ENCODE data around the gene GPATCH8. TPM values are rescaled to one million over a fixed set of nuclear protein-coding genes. Genes with fewer than 3 reads are reported as not detected.

Gene GPATCH8
- total RNA-seq, 1 donor, result 29.4 TPM

DNA sequence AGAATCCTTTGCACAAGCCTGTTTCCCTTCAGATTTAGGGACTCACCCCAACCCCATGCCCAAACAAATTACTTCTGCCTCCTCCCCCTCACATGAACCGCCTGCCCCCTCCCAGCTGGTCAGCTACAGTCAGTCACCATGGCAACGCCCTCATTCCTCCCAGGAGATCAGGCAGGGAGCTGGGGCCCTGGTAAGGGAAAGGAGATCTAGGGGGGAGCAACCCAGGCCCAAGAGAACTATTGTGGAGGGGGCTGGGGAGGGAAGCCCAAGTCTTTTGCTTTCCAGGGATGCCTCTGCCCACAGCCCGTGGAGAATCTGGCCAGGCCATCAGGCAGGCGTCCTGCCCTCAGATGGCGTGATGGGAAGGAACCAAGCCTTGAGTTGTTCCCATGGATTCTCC is 142.4 kb downstream of the GPATCH8 start:
- H3K4me3 ChIP-seq (ENCODE audit: low read depth, low read length), result no peak overlapping the region
- TF ChIP-seq, protein P1, sequence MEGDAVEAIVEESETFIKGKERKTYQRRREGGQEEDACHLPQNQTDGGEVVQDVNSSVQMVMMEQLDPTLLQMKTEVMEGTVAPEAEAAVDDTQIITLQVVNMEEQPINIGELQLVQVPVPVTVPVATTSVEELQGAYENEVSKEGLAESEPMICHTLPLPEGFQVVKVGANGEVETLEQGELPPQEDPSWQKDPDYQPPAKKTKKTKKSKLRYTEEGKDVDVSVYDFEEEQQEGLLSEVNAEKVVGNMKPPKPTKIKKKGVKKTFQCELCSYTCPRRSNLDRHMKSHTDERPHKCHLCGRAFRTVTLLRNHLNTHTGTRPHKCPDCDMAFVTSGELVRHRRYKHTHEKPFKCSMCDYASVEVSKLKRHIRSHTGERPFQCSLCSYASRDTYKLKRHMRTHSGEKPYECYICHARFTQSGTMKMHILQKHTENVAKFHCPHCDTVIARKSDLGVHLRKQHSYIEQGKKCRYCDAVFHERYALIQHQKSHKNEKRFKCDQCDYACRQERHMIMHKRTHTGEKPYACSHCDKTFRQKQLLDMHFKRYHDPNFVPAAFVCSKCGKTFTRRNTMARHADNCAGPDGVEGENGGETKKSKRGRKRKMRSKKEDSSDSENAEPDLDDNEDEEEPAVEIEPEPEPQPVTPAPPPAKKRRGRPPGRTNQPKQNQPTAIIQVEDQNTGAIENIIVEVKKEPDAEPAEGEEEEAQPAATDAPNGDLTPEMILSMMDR (IDR thresholded peaks at IDR 0.05; ENCODE audit: insufficient read depth, low read length), result no peak
- DNase-seq (ENCODE audit: low read depth), result peak; percentile 43

DNA sequence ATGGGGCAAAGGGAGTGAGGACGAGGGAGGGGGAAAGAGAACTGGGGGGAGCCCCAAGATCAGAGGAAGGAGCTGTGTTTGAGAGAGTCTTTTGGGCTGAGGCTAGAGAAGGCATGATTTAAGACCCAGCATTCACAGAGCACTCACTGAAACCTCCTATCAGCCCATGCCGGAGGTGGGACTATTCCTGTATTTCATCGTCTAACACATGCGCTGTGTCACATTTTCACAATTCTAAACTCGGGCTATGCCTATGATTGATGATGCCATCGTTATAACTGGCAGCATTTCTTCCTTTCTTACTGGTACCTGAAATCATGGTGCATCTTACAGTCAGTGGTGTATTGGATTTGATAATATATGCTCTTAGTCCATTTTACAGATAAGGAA is 143.1 kb downstream of the GPATCH8 start:
- DNase-seq (ENCODE audit: low read depth), result no peak
- no peak overlapping the region for H3K4me3 ChIP-seq (ENCODE audit: low read depth, low read length)
- TF ChIP-seq, protein P1 (IDR thresholded peaks at IDR 0.05; ENCODE audit: insufficient read depth, low read length), result no peak

DNA sequence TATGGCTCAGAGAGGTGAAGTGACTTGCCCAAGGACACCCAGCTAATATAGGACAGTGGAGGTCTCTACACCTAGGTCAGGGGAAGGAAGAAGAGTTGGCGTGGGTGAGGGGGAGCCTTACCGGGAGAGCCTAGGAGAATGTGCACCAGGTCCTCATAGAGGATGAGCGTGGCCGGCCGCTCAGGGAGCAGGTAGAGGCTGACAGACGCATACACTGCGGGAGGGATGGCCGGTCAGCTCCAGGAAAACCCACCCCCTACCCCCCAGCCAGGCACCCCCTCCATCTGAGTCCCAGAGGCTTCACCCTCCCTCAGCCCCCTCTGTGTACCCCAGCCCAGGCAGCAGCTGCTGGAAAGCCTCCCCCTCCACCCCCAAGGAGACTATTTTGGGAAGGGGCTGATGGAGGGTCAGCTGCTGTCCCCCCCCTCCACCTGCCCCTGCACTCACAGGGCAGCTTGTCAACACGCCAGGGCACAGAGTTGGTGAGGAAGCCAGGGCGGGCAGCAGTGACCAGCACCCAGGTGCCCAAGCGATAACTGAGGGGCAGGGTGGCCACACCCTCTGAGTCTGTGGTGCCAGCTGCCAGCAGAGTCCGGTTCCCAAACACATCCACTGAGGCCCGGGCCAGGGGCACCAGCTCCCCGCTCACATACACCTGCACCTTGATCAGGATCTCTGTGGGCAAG is 143.6 kb downstream of the GPATCH8 start:
- TF ChIP-seq, protein P1 (IDR thresholded peaks at IDR 0.05; ENCODE audit: insufficient read depth, low read length), result no peak
- H3K4me3 ChIP-seq (ENCODE audit: low read depth, low read length), result no peak overlapping the region
- DNase-seq (ENCODE audit: low read depth), result no peak

DNA sequence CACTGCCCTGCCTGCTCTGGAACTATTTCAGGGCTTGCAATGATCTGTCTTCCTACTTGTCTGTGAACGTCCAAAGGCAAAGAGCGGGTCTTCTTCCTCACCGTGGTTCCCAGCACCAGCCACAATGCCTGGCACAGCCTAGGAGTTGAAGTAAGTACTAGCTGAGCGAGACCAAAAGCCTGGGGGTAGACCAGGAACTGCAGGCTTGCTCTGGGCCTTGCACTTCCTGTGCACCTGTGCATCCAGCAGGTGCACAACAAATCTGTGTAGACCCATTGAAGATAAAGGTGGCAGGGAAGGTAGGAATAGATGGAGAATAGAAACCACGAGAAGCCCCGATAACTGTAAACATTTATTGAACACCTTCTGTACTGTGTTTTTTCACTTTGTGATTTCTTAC is 144.2 kb downstream of the GPATCH8 start:
- TF ChIP-seq, protein P1 (IDR thresholded peaks at IDR 0.05; ENCODE audit: insufficient read depth, low read length), result no peak
- no peak overlapping the region for H3K4me3 ChIP-seq (ENCODE audit: low read depth, low read length)
- DNase-seq (ENCODE audit: low read depth), result no peak

DNA sequence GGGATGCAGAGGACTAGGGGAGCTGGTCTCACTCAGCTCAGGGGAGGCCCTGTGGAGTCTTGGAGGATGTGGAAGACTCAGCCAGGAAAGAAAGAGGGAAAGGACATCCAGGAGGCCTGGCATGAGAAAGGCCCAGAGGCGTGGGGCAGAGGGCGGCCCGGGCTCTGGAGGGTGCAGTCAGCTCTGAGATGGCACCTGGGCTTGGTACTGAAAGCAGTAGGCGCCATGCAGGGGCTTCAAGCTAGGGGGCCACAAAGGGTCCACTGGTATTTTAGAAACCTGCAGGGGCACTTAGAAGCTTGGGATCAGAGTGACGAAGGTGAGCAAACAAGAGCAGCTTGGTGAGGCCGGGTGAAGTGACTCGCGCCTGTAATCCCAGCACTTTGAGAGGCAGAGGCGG is 145.1 kb downstream of the GPATCH8 start:
- no peak for DNase-seq (ENCODE audit: low read depth)
- H3K4me3 ChIP-seq (ENCODE audit: low read depth, low read length), result no peak overlapping the region
- TF ChIP-seq, protein P1 (IDR thresholded peaks at IDR 0.05; ENCODE audit: insufficient read depth, low read length), result no peak

DNA sequence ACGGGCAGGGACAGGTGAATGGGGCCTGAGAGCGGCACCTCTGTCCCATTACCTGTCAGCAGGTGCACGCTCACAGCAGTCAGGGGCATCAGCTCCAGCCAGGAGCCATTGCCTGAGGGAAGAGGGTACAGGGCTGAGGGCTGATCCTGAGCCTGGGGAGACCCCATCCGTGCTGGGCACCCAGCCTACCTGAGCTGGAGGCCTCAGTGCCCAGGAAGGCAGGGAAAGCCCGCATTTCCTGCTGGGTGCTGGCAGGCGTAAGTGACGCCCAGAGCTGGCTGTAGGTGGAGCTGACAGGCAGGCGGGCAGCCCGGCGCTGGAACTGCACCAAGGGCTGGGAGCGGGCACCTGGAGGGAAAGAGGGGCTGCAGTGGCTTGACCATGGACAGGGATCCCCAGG is 147.0 kb downstream of the GPATCH8 start:
- no peak for DNase-seq (ENCODE audit: low read depth)
- TF ChIP-seq, protein P1 (IDR thresholded peaks at IDR 0.05; ENCODE audit: insufficient read depth, low read length), result no peak
- H3K4me3 ChIP-seq (ENCODE audit: low read depth, low read length), result no peak overlapping the region

DNA sequence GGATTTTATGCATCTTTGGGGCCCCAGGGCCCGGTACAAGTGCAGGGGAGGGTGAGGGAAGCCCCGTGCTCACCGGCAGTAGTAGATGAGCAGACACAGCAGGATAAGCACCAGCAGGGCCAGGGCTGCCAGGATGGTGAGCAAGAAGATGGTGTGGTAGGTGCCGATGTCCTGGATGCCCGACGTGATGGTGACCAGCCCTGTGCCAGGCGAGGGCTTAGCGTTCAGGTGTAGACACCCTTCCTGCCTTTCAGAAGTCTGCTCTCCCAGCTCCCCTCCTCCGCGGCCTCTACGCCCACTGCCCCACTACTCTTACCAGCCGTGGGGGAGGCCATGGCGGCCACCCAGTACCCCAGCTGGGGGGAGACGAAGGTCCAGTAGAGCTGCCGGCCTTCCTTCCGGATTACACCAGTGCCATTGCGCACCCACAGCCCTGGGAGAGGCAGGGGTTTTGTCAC is 147.5 kb downstream of the GPATCH8 start:
- no peak for DNase-seq (ENCODE audit: low read depth)
- TF ChIP-seq, protein P1 (IDR thresholded peaks at IDR 0.05; ENCODE audit: insufficient read depth, low read length), result no peak
- H3K4me3 ChIP-seq (ENCODE audit: low read depth, low read length), result no peak overlapping the region

All from fibroblast of the aortic adventitia (primary cell).